ENCODE data around the gene RLF.

DNA sequence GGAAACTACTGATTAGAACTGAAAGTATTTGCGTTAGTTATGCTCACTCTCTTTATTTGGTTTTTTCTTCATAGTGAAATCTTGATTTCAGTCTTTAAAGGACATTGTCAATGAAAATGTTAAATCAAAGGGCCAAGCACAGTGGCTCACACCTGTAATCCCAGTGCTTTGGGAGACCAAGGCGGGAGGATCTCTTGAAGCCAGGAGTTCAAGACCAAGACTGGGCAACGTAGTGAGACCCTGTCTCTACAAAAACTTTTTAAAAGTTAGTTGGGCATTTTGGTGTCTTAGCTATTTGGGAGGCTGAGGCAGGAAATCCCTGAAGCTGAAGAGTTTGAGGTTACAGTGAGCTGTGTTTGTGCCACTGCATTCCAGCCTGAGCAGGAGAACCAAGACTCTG, 13.6 kb downstream of the RLF start:
- TF ChIP-seq, protein P1, sequence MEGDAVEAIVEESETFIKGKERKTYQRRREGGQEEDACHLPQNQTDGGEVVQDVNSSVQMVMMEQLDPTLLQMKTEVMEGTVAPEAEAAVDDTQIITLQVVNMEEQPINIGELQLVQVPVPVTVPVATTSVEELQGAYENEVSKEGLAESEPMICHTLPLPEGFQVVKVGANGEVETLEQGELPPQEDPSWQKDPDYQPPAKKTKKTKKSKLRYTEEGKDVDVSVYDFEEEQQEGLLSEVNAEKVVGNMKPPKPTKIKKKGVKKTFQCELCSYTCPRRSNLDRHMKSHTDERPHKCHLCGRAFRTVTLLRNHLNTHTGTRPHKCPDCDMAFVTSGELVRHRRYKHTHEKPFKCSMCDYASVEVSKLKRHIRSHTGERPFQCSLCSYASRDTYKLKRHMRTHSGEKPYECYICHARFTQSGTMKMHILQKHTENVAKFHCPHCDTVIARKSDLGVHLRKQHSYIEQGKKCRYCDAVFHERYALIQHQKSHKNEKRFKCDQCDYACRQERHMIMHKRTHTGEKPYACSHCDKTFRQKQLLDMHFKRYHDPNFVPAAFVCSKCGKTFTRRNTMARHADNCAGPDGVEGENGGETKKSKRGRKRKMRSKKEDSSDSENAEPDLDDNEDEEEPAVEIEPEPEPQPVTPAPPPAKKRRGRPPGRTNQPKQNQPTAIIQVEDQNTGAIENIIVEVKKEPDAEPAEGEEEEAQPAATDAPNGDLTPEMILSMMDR (IDR thresholded peaks at IDR 0.05; ENCODE audit: borderline replicate concordance, extremely low read depth, low read length, poor library complexity, severe bottlenecking), result no peak
- no peak for TF ChIP-seq EZH2 (IDR thresholded peaks at IDR 0.05; ENCODE audit: borderline replicate concordance, low read depth, low read length, severe bottlenecking)

Measured in DND-41 (cell line).